CD4-positive, alpha-beta T cell (primary cell): ENCODE results near the gene ADIPOR1. TPM values are rescaled to one million over a fixed set of nuclear protein-coding genes. Genes with fewer than 3 reads are reported as not detected.

Source experiments
- ATAC-seq: fragments of 200-7000 bp; cut with Tn5 transposase; one replicate; pipeline ENCODE4 v1.10.0; 2022; ENCODE audit warnings: mild to moderate bottlenecking; ENCODE audit not compliant: poor library complexity
- CTCF ChIA-PET: fragments of 350-600 bp; sonication (Branson Sonifier 250); formaldehyde crosslinking; loops from one replicate; lab custom pipeline; 2021; ENCODE audit warnings: antibody characterized with exemption, inconsistent platforms; lab: Charles Lee
- POLR2A ChIA-PET: fragments of 350-600 bp; sonication (Branson Sonifier 250); formaldehyde crosslinking; loops from one replicate; lab custom pipeline; 2021; ENCODE audit warnings: antibody characterized with exemption, inconsistent platforms; lab: Charles Lee
- DNase-seq, 14 experiments: peaks; one replicate each; pipeline ENCODE4 v3.0.0-alpha.2; 2013 to 2020; ENCODE audit warnings: mixed read lengths in 2 of 14
- H3K27ac ChIP-seq, 2 donors: one replicate each; pipeline versions ENCODE4 v1.5.1 to v1.7.0; 2013; ENCODE audit warnings: low read length in 2 of 2, low read depth in 1 of 2, mild to moderate bottlenecking in 1 of 2
- H3K27me3 ChIP-seq, 2 experiments: 1 replicate in 1 of 2; 2 replicates in 1 of 2; pipeline versions ENCODE4 v1.6.1 to v1.7.0; 2013; ENCODE audit warnings: low read length in 2 of 2, control low read depth in 1 of 2, mild to moderate bottlenecking in 1 of 2, moderate library complexity in 1 of 2; ENCODE audit not compliant: insufficient read depth in 2 of 2, control insufficient read depth in 1 of 2
- H3K36me3 ChIP-seq: one replicate; pipeline ENCODE4 v1.6.1; 2013; ENCODE audit warnings: low read length, control low read depth; ENCODE audit not compliant: insufficient read depth
- H3K4me1 ChIP-seq: one replicate; pipeline ENCODE4 v1.6.1; 2013; ENCODE audit warnings: low read length, control low read depth; ENCODE audit not compliant: insufficient read depth
- H3K4me3 ChIP-seq: one replicate; pipeline ENCODE4 v1.5.1; 2013; ENCODE audit warnings: mild to moderate bottlenecking, low read length, moderate library complexity
- H3K9me3 ChIP-seq, 2 experiments: 1 replicate in 1 of 2; 2 replicates in 1 of 2; pipeline versions ENCODE4 v1.6.1 to v1.7.0; 2013; ENCODE audit warnings: low read length in 2 of 2, mild to moderate bottlenecking in 2 of 2, control low read depth in 1 of 2, moderate library complexity in 1 of 2; ENCODE audit not compliant: control insufficient read depth in 1 of 2, insufficient read depth in 1 of 2
- H3K27ac Mint-ChIP-seq: one replicate; pipeline ENCODE4 v1.8.0; 2020; ENCODE audit warnings: mixed read lengths
- H3K27me3 Mint-ChIP-seq: one replicate; pipeline ENCODE4 v1.8.0; 2021; ENCODE audit warnings: mixed read lengths
- H3K36me3 Mint-ChIP-seq: one replicate; pipeline ENCODE4 v1.8.0; 2021; ENCODE audit warnings: low read depth, mixed read lengths
- H3K4me1 Mint-ChIP-seq: one replicate; pipeline ENCODE4 v1.8.0; 2021; ENCODE audit warnings: low read depth, mixed read lengths
- H3K4me3 Mint-ChIP-seq: one replicate; pipeline ENCODE4 v1.8.0; 2020; ENCODE audit warnings: mild to moderate bottlenecking, mixed read lengths
- H3K9me3 Mint-ChIP-seq: one replicate; pipeline ENCODE4 v1.8.0; 2020; ENCODE audit warnings: mixed read lengths
- CTCF ChIP-seq: fragments of 200-600 bp; IDR thresholded peaks from one replicate; pipeline ENCODE4 v1.8.0; 2022; ENCODE audit warnings: antibody characterized with exemption, mild to moderate bottlenecking
- intact Hi-C, 2 experiments: fragments of 100-400 bp; cut with DNase I in 1 of 2; cut with micrococcal nuclease in 1 of 2; formaldehyde crosslinking; loops; one replicate each; pipeline versions ENCODE4 v1.15.1 to v1.9.0; 2023 to 2025; cut with DNase I, micrococcal nuclease
- total RNA-seq, 174 experiments: library from RNA in 2 of 174; stranded (reverse) in 2 of 174; gene quantifications; one replicate each; pipeline ENCODE4 v1.2.3 and lab custom pipeline; 2021 to 2026

The ADIPOR1 gene
- total RNA-seq, 2 experiments from 2014 or later, result 91.5 to 95.6 TPM

- no peaks in the 10 kb centered on the region for H3K9me3 Mint-ChIP-seq
- DNase-seq (no peak), ATAC-seq (no peak)
- ChIA-PET CTCF (no interaction called here), POLR2A (no interaction called here)
- H3K27ac ChIP-seq, result peak overlapping the region in 1 of 2 donors; percentile 81
- intact Hi-C loops, result loop anchor here (5.0 kb wide), 2 partner anchors 40 to 905 kb away; partner anchors contain the start of gene SNRPE (in 1 of the 2)
- TF ChIP-seq CTCF, result no peak
- H3K4me3 ChIP-seq, result peak overlapping the region; percentile 98
- peaks cover 64% of the 10 kb centered on the region for H3K4me1 Mint-ChIP-seq
- H3K27me3 Mint-ChIP-seq, result no peaks in the 10 kb centered on the region
- H3K36me3 ChIP-seq, result peaks cover 4% of the 10 kb centered on the region
- no peaks in the 10 kb centered on the region for H3K9me3 ChIP-seq
- H3K27ac Mint-ChIP-seq, result peak overlapping the region; percentile 95
- H3K4me3 Mint-ChIP-seq, result peak overlapping the region; percentile 87
- H3K27me3 ChIP-seq, result no peaks in the 10 kb centered on the region
- peaks cover 32% of the 10 kb centered on the region for H3K36me3 Mint-ChIP-seq
- peaks cover 47% of the 10 kb centered on the region for H3K4me1 ChIP-seq
Measured at GRCh38 chr1:202956969-202957368, 1.1 kb downstream of the ADIPOR1 start.

- H3K27ac Mint-ChIP-seq, result peak overlapping the region; percentile 28
- no peaks in the 10 kb centered on the region for H3K9me3 Mint-ChIP-seq
- intact Hi-C loops, result no loop called here
- Histone ChIP-seq H3K4me1 (peaks cover 47% of the 10 kb centered on the region), H3K27me3 (no peaks in the 10 kb centered on the region), H3K4me3 (no peak overlapping the region), H3K36me3 (peaks cover 22% of the 10 kb centered on the region), H3K9me3 (no peaks in the 10 kb centered on the region), H3K27ac (no peak overlapping the region)
- DNase-seq, result no peak
- H3K4me3 Mint-ChIP-seq, result peak overlapping the region; percentile 3
- peaks cover 56% of the 10 kb centered on the region for H3K36me3 Mint-ChIP-seq
- no peak for TF ChIP-seq CTCF
- CTCF ChIA-PET, result interaction anchor here (0.7 kb wide), 1 partner anchor 14 kb away, joined by 4 read pairs; the partner anchor contains the start of gene CYB5R1
- H3K27me3 Mint-ChIP-seq, result no peaks in the 10 kb centered on the region
- no peak for ATAC-seq
- POLR2A ChIA-PET, result interaction anchor here (0.6 to 1.3 kb wide), 5 partner anchors 13 to 66 kb away, joined by 3 to 6 read pairs (median 5); partner anchors contain the start of genes CYB5R1, KLHL12, RABIF and TMEM183A
- H3K4me1 Mint-ChIP-seq, result peaks cover 74% of the 10 kb centered on the region
Measured at GRCh38 chr1:202954057-202954745, 3.9 kb downstream of the ADIPOR1 start.

- H3K36me3 Mint-ChIP-seq, result peaks cover 55% of the 10 kb centered on the region
- no peaks in the 10 kb centered on the region for H3K9me3 ChIP-seq
- no peak for TF ChIP-seq CTCF
- H3K9me3 Mint-ChIP-seq, result no peaks in the 10 kb centered on the region
- peaks cover 40% of the 10 kb centered on the region for H3K4me1 ChIP-seq
- no peak for DNase-seq
- H3K27ac Mint-ChIP-seq, result peak overlapping the region; percentile 28
- no peaks in the 10 kb centered on the region for H3K27me3 Mint-ChIP-seq
- ChIA-PET POLR2A (interaction anchor here (1.0 to 1.3 kb wide), 3 partner anchors 26 to 65 kb away, joined by 3 to 5 read pairs (median 5); partner anchors contain the start of genes KLHL12, RABIF and TMEM183A), CTCF (interaction anchor here (1.1 kb wide), 1 partner anchor 46 kb away, joined by 5 read pairs; no protein-coding TSS in a partner anchor)
- H3K27me3 ChIP-seq, result no peaks in the 10 kb centered on the region
- peak overlapping the region; percentile 15 for H3K4me3 Mint-ChIP-seq
- H3K4me3 ChIP-seq, result no peak overlapping the region
- no peak overlapping the region for H3K27ac ChIP-seq
- peaks cover 67% of the 10 kb centered on the region for H3K4me1 Mint-ChIP-seq
- intact Hi-C loops, result no loop called here
- no peak for ATAC-seq
- peaks cover 28% of the 10 kb centered on the region for H3K36me3 ChIP-seq
Measured at GRCh38 chr1:202953392-202953791, 4.7 kb downstream of the ADIPOR1 start.
